GM12801 (cell line): Measurements from ENCODE around the gene LHPP.

Experiments used
- TF ChIP-seq, protein P1 (sequence below): IDR thresholded peaks from one replicate; pipeline ENCODE4 v1.5.1; 2011; ENCODE audit warnings: control low read depth; ENCODE audit not compliant: insufficient read length; ENCODE audit errors: extremely low read depth

Gene LHPP

DNA sequence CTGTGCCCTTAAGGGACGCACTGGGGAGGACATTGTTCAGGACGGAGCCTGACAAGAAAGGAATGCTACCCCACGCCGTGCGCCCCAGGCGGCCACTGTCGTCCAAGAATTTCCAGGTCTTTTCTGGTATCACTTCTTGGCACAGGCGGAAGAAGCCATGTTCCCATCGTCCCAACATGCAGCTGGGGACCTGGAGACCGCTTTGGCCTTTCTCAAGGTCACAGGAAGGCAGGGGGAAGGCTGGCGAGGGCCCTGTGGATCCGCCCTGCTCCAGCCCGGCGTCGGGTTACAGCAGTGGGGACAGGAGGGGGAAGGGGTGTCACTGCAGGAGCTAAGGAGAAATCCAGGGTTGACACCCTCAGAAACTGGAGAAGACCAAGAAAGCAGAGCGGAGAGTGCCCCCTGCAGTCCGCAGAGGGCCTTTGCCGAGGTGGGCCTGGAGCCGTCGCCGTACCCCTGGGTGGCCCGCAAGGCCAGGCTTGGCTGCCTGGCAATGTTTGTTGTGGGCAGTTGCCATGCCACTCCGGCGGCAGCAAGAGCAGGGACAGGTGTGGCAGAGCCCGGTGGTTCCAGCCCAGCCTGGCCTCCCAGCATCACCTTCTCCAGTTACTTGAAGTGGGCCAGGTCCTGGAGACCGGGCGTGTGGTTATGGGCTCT is 104.1 kb downstream of the LHPP start:
- TF ChIP-seq, protein P1, sequence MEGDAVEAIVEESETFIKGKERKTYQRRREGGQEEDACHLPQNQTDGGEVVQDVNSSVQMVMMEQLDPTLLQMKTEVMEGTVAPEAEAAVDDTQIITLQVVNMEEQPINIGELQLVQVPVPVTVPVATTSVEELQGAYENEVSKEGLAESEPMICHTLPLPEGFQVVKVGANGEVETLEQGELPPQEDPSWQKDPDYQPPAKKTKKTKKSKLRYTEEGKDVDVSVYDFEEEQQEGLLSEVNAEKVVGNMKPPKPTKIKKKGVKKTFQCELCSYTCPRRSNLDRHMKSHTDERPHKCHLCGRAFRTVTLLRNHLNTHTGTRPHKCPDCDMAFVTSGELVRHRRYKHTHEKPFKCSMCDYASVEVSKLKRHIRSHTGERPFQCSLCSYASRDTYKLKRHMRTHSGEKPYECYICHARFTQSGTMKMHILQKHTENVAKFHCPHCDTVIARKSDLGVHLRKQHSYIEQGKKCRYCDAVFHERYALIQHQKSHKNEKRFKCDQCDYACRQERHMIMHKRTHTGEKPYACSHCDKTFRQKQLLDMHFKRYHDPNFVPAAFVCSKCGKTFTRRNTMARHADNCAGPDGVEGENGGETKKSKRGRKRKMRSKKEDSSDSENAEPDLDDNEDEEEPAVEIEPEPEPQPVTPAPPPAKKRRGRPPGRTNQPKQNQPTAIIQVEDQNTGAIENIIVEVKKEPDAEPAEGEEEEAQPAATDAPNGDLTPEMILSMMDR, result no peak

- TF ChIP-seq, protein P1, result no peak
Observed at GRCh38 chr10:124566222-124566888, 104.7 kb downstream of the LHPP start.

DNA sequence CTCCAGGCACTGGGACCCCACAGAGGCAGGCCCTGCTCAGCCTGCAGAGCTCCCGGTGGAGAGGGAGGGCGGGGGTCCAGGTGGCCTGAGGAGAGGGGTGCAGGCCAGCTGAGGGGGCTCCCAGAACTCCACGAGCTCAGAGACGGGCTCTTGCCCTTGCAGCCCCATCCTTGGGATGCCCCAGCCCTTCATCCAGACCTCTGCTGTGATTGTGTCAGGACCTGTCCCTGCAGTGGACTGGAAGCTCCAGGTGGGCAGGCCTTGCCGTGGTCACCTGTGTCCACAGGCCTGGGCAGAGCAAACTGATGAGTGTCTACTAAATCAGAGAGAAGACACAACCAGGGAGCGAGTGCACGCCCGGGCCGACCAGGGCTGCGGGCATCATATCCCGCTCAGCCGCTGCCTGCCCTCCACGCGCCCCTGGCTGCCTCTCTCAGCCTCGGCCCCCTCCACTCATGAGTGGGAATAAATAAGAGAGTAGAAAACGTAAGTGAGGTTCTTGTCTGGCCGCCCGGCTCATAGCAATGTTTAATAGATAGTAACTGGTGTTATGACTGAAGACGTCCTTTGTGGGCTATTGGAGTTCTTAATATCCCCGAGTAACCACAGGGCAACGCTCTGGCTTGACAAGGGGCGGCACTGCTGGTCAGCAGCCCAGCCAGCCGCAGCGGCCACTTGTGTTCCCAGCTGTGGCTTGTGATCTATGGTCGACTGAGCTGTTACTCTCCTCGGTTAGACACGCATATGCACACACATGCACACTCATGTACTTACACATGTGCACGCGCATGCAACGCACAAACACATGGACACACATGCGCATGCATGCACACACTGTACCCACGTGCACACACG is 105.6 kb downstream of the LHPP start:
- TF ChIP-seq, protein P1, result no peak

DNA sequence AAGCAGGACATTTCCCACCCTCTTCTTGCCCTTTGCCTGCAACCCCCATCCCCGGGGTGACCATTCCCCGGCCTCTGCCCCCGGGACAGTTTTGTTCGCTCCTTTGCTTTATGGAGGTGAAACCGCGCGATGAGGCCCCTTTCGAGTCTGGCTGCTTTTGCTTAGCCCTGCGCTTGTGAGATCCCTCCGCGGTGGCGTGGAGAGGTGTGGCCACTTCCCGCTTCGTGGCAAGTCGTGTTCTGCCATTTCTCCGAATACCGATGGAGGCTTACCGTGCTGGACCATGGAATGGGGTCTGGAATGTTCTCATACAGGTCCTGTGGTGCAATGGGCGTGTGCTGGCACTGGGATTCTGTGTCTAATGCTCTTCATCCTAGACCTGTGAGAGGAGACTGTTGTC is 106.7 kb downstream of the LHPP start:
- TF ChIP-seq, protein P1, result no peak

DNA sequence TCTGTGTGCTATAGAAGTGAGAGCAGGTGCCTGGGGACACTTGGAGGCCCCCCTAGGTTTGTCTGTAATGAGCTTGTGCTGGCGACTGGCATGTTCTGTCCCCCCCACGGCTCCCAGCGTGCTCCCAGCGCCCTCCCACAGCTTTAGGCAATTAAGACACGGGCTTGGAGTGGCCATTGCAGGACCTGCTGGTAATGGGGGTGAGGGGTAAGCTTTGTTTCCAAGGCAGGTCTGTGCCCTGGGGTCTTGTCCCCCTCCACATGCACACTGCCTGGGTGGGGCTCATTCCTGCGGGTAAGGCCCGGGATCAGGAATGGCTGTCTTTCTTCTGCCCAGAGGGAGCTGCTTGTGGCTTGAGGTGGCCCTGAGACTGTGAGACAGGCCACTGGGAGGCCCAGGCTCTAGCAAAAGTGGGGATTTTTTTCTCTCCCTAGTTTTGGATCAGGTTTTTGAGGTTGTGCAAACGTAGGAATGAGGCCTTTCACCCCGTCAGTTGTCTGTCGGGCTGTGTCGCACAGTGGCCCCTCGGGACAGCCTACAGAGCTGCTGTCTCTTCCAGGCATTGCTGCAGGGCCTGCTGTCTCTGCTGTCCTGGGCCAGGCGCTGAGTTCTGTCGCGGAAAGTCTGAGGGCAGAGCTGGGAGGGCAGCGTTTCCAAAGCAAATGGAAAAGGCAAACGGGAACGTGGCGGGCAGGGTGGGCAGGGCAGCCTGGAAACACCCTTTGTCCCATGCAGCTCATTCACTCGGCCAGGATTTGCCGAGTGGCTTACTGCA is 107.4 kb downstream of the LHPP start:
- TF ChIP-seq, protein P1, result no peak

DNA sequence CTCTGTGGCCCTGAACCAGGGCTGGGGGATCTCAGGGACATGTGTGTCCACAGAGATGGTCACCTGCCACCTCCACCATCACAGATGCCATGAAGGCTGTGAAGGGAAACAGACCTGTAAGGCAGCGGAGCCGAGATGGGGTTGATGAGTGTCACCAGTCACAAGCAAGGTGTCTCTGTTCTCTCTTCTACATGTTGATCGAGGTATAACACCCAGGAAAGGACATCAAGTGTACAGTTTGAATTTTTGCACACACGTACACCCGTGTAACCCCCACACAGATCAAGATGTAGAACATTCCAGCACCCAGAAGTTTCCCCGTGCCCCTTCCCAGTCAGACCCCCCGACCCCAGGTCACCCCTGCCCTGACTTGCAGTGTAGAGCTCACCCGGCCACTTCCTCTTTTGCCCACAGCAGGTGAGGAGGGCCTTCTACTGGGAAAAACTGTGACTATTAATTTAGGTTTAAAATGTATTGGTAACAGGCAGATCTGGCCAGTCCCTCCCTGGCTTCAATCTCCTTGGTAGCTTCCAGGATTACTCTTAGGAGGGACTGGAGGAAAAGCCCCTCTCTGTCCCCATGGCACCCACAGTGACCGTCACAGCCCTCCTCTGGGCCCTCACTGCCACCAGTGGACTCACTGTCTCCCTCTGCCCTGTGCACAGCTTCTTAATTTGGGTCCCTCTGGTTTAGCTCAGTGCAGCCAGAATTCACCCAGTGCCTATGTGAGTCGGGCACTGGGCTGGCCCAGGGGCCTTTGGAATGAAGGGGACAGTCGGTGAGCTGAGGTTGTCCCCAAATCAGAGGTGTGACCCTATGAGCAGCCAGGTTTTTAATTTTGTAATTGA is 108.2 kb downstream of the LHPP start:
- TF ChIP-seq, protein P1, result no peak
